HG02759 (cell line): ENCODE results near the gene TLE4.

Experiments used
- ATAC-seq: cut with Tn5 transposase; IDR thresholded peaks from one replicate; pipeline ENCODE4 v1.9.1; 2021; ENCODE audit warnings: mild to moderate bottlenecking, moderate library complexity; ENCODE audit not compliant: unreplicated experiment

TLE4 gene

DNA sequence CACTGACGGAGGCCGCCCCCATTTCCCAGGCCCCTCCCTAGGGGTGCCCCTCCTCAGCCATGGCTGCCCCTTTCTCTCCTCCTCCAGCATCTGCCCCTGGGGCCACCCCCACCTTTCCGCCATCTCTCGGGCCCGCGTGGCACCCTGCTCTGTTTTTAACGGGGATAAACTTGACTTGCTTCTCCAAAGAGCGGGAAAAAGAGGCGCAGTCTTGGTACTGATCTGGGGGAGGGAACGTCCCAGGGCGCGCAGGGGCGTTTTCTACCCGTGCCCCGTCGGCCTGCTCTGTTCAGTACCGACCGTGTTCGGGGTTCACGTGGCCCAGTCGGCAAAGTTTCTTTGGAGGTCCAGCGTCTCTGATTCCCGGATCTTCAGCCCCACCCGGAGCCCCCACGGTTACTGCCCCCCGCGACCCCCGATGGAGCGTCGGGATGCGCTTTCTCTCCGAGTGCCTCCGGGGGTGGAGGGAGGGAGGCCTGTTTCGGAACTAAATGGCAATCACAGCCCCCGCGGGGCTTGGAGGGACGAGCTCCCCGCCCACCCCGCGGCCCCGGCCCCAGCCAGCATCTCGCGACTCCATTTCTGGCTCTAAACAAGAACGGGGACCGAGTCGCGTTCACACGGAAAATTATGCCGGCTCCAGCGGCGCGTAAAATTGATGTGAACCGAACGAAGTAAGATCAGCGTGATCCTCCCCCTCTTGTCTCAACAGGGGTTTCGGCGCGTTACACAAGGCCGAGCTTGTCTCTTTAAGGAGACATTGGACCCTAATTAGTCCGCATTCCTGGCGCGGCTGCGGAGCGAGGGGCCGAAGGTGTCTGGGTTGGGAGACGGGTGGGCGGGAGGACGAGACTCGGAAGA lies 1.1 kb upstream of the TLE4 start:
- no peak for ATAC-seq

DNA sequence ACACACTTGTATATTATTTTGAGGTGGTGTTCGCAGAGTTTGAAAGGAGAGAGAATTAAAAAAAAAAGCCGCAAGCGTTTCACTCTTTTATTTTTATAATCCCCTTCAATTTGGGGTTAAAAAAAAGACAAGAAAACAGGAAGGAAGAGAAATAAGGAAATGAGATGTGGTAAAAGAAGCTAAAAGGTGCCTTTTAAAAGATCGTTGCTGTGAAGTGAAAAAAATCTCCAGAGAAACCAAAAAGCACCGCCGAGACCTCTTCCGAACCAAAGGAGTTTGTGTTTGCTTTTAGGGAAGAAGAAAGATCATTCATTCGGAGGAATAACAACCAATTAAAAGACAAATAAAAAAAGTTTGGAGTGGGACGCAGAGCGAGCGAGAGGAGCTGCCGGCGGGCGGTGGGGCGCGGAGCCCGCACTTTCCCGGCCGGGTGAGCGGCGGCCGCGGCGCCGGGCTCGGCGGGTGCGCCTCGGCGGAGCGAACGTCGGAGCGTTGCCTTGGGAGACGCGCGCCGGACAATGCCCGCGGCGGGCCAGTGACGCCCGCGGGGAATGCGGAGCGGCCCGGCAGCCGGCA lies 355 bp downstream of the TLE4 start:
- ATAC-seq, result peak; percentile 1

DNA sequence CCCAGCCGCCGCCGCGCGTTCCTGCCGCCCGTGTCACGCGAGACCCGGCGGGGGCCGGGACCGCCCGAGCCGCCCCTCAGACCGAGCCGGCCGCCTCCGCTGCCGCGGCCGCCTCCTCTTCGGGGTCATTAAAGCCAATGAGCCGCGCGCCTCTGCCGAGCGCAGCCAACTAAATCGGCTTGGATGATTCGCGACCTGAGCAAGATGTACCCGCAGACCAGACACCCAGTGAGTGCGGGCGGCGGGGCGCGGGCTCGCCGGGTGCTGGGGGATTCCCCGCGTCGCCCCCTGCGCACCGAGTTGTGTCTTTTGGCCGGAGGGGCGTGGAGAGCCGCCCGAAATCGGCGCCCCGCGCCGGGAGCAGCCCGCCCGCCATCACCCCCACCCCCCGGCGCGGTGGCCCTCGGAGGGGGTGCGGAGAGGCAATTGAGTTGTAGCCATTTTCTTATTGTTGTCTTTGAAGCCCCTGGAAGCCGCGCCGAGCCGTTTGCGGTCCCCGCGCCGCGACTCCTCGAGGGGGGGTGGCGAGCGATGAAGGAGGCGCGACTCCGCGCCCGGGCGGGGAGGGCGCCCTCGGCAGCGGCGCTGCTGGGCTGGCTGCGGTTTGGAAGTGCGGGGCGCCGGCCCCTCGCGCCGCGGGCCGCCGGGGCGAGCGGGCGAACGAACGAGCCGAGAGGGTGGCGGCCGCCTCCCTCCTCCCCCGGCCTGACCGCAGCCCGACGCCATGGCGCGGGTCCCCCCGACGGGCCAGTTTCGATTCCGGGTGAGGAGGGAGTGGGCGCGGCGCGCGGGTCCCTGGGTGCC lies 1.0 kb downstream of the TLE4 start:
- peak; percentile 4 for ATAC-seq

DNA sequence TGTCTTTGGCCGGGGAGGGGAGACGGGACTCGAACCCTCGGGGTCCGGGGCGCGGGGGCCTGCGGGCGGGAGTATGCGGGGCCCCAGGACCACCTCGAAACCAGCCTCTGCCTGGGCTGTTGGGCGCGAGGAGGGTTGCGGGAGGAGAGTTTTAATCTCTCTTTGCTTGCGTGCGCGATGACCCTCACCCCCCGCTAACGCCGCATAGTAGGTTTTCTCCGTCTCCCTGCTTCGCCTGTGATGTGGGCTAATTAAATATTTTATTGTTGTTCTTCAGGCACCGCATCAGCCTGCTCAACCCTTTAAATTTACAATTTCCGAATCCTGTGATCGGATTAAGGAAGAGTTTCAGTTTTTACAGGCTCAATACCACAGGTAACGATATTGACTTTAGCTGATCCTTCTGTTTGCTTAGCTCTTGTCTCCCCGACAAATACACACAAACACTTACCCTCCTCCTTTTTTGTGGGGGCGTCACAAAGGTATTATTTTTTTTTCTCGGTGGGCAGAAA lies 1.7 kb downstream of the TLE4 start:
- no peak for ATAC-seq

DNA sequence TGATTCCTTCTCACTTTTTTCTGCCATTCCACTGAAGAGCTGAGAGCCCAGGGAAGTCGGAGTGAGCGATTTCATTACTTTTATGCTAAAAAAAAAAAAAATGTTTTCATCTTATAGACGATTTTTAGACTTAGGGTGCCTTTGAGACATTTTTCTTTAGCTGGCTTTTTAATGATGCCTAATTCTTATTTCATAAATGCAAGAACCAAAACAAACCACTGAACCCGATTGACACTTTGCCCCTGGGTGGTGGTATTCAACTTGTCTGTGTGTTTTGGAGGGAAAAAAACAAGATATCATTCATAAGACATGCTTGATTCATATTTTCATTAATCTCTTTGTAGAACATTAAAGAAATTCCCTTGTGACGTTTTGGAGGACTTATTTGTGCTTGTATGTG lies 2.4 kb downstream of the TLE4 start:
- no peak for ATAC-seq

DNA sequence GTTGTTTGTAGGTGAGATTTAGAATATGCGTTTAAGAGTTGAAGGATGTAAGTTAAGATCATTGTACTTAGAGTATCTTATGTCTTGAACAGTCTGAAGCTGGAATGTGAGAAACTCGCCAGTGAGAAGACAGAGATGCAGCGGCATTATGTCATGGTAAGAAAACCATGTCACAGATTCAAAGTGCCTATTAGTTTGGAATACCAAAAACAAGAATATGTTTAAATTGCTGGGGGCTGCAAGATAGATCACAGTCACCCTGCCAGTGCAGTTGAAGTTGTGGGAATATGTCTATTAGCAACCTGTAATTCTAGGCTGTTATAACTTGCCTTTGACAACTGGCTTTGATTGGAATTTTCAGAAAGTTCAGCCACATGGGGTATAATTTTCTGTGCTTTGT lies 3.0 kb downstream of the TLE4 start:
- no peak for ATAC-seq

DNA sequence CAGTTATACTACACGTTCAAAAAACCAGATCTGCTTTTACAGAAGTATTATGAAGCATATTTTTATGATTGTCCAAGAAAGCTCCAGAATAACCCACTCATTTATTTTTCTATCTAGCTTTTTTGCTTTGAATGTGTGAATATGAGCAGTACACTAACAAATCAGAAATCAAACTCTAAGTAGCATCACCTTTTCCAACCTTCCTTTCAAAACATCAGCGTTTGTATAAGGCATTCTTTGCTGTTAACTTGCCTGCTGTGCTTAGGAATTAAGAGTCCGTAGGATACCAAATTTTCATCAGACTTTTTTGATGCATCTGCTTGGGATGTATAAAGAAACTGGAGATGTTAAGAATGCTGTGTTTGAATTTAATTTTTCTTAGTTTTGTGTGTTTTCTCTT lies 3.8 kb downstream of the TLE4 start:
- ATAC-seq, result no peak

DNA sequence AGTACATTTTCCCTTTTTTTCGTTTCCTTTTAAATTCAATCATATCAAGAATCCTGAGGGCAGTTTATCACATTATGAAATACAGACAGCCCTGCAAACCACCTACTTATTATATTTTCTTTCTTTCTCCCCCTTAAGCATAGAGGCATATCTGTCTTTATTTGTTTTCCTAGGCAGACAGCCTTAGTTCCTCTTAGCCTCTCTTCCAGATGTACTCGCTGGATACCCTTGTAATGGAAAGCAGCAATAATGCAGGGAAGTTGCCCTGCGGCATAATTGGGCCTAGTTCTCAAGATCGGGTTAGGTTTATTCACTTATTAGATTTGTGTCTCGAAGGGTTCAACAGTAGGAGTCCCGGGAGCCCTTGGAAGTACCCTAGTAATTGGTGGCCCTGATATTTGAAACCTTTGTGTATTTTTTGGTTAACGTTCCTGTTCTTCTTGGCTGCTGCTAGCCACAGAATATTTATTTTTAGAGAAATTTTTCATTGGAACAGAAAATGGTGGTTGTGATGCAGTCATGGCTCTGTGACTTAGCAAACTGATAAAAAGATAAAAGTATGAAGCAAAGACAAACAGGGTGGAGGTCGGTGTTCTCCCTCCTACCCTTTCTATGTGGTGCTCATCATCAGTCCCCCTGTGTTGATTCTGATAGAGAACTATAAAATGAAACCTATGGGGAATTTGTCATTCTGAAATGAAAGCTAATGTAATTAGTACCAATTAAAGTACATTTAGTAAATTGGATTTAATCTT lies 6.4 kb downstream of the TLE4 start:
- ATAC-seq, result no peak

DNA sequence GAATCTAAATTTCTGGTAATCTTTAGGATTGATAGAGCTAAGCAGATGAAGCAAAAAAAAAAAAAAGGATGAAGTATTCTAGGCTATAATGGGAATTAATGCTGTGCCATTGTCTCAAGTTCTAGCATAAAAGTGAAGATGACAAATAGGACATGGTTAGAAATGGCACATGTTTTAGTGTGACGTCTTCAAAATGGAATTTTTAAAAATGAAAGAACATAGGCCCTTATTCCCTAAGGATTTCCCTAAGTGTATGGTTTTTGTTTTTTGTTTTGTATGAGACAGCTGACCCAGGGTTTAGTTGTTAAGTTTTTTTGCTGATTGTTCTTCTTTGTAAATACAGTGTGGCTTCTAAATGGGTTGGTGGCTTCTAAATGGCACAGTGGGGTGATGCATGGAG lies 7.1 kb downstream of the TLE4 start:
- ATAC-seq, result no peak

DNA sequence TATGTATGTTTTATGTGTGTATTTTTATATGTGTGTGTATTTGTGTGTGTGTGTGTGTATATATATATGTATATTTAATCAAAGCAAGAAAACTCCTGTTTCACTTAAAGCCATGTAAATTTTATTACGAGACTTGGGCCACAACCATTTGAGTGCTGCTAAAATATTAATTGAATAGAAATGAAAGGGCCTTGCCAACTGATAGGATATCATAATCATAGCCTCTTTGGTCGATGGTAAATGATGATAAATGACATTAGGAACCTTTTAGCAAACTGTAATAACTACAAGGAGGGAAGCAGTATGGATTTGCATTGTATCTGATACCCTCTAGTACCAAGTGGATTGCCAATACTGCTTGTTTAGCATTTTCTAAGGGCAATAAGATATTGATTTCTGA lies 7.9 kb downstream of the TLE4 start:
- no peak for ATAC-seq

DNA sequence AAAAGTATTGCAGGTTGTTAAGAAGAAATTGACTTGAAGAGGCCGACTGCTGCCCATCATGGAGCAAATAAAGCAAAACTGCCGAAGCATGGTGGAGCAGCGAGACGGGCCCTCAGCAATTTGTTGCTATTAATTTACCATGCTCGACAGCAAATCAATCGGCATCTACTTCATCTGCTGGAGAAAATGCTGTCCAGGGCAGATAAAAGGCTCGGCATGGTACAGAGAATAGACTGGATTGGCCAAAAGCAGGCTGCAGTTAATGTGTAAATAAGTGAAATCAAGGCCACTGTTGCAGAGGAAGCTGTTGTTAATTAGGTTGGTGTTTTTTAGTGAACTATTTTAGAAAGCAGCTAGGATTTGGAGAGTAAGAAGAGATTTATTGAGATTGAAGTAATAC lies 8.3 kb downstream of the TLE4 start:
- ATAC-seq, result no peak

DNA sequence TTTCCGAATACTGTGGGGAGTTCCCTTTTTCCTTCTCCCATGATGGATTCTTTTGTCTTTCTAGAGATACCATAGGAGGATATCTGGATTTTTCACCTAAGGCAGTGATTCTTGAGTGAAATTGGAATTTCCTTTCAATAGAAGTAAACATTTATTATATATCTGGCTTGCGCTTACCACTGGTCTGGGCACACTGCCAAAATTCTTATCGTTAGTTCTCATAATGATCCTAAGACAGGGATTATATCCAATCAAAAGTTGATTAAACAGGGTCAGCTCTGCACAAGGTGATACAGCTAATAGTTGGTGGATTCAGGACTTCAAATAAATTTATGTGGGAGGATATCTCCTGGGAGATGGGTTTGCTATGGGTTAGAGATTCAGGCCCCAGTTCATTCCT lies 9.6 kb downstream of the TLE4 start:
- no peak for ATAC-seq

DNA sequence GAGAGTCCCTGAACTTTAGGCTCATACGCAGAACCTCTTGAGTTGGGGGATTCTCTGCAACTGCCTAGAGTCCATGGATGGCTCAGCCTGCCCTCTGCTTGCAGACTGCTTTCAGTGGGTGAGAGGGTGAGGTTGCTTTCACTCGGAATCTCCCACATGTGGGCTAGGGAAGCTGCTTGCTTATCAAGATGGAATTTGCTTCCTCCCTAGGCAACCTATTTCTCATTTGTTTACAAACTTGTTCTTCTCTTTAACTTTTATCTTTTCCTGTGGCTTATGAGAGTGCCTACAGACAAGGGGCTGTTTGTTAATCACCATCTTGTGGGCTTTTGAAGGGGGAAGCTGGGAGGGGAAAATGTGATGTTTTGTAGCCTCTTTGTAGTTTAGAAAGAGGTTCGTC lies 10.0 kb downstream of the TLE4 start:
- no peak for ATAC-seq

DNA sequence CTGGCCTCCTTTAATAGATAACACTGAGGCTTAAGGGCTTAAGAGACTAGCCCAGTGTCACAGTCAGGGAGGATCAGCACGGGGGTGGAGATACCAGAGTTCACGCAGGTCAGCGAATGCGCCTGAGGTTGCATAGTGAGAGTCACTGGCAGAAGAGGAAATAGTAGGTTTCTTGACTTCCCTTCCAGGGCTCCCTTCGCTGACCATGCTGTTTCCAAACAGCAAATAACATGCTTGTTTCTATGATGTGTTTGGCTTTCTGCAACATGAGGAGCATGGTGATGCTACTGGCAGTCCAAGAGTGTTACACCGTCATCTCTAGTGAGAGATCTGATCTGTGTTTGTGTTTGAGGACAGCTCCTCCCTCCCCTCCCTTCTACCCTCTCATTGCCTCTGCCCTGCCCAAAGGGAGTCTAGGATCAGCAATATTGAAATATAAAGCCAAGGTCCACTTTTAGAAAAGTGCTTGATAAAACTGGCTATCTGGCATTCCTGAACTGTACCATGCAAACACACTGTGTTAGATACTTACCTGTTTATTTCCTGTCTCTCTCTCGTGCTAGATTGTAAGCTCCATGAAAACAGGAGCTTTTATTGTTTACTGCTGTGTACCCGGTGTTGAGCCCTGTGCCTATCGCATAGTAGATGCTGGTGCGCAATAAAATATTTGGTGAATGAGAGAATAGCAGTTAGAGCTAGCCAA lies 12.3 kb downstream of the TLE4 start:
- peak; percentile 89 for ATAC-seq

DNA sequence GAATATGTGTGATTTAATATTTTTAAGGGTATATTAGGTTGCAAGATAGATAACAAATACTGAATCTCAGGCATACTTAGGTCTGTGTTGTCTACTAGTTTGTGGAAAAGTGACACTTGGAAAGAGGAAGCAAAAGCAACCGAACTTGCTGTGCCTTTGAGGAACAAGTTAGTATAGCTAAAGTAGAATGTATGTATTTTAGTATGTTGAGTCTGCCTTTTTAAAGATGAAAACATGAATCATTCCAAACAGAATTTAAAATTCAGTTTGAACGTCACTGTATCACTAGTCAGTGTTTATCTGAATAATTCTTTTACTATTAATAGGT lies 12.9 kb downstream of the TLE4 start:
- no peak for ATAC-seq

DNA sequence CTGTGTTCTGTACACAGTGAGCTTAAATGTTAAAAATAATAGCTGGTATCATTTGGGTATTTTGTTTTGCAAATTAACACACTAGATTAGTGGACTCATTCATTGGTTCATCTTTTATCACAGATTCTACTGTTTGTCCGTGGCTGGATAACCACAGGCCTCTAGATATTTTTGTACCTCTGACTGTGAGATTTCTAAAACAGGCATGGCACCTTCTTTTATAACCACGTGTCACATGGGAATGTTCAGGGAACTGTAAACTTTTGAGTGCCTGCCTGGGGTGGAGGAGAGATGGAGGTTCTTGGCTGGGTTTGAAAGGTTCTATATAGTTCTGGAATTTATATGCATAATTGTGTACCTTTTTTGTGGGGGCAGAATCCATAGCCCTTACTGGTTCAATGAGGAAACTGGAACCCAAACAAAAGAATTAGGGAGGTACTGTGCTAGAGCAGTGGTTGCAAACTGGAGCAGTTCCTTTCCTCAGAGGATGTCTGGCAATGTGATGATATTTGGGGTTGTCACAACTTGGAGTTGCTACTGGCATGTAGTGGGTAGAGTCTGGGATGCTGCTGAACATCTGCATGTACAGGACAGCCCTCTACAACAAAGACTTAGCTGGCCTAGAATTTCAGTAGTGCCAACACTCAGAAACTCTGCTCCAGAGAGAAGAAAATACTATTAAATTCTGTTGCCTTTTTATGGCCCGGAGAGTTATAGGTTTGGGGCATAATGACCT lies 16.9 kb downstream of the TLE4 start:
- no peak for ATAC-seq

DNA sequence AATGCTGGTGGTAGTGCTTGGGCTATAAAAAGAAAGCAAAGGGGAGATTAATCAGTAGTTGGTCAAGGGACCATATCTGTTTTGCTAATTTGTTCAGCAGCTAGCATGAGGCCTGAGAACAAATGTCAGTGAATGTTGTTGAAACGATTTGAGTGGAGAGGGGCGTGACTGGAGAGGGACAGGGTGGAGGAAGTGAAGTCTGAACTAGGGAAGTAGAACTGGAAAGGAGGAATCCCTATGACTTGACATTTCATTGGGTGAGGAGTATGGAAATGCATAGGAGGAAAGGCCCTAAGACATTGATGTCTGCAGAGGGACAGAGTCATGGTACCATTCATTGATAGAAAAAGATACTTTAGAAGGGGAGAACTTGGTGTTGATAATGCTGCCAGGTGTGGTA lies 19.7 kb downstream of the TLE4 start:
- no peak for ATAC-seq

DNA sequence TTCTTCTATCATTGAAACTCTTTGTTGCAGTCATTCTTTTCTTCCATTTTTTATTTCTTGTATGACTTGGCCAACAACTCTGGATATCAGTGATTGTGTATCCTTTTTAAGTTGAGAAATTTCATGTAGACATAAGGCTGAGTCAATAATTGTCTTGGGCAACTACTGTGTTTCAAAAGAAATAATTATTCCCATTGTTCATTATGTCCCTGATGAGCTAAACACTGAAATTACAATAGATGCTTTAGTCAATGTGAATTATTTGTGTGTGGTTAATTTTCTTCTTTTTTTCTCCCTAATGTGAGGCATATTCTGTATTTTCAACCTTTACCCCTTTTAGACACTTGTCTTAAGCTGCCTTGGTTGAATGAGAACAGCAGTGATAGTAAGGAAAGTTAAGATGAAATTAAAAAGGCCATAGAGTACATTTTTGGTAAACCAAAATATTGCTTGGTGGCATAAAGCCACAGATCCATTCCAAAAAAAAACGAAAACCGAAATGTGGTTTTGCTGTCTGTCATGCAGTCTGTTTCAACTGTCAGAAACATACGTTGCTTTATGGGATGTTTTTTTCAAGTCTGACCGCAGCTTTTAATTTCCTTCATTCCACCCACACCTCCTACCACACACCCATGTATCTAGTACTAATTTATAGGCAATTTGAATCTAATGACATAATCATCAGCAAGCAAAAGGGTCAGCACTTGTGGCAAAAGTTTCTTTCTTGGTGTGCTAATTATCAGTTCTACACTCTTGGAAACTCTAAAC lies 21.1 kb downstream of the TLE4 start:
- peak; percentile 70 for ATAC-seq
